ENCODE measurements around the gene FOXA3.
A peak's percentile ranks its signal among the peaks of the same experiment; 100 is the strongest.

The FOXA3 gene

GRCh38 chr19:45863840-45864628 is at the start of gene FOXA3:
FOXA3 (plus strand) TSS chr19:45864326; CDS start chr19:45864457, 131 bp downstream.
- DNase-seq (ENCODE audit: low read depth), result peak; percentile 34

- DNase-seq (ENCODE audit: low read depth), result no peak
Observed at GRCh38 chr19:45814851-45815480, 49.2 kb upstream of the FOXA3 start, which contains the start of gene RSPH6A. RSPH6A (minus strand) TSS chr19:45815308; CDS start chr19:45815176, 132 bp downstream.

- no peak for DNase-seq (ENCODE audit: low read depth)
Observed at GRCh38 chr19:45815481-45816216, 48.5 kb upstream of the FOXA3 start.

GRCh38 chr19:45816236-45817009 is 47.7 kb upstream of the FOXA3 start:
- no peak for DNase-seq (ENCODE audit: low read depth)

- peak; percentile 97 for DNase-seq (ENCODE audit: low read depth)
Observed at GRCh38 chr19:45817010-45817724, 47.0 kb upstream of the FOXA3 start.

GRCh38 chr19:45817725-45818301 is 46.3 kb upstream of the FOXA3 start:
- DNase-seq (ENCODE audit: low read depth), result no peak

GRCh38 chr19:45819769-45820168 is 44.4 kb upstream of the FOXA3 start:
- no peak for DNase-seq (ENCODE audit: low read depth)

GRCh38 chr19:45820413-45821102 is 43.6 kb upstream of the FOXA3 start:
- DNase-seq (ENCODE audit: low read depth), result no peak

- no peak for DNase-seq (ENCODE audit: low read depth)
Observed at GRCh38 chr19:45821103-45821521, 43.0 kb upstream of the FOXA3 start.

- DNase-seq (ENCODE audit: low read depth), result no peak
Observed at GRCh38 chr19:45821570-45821969, 42.6 kb upstream of the FOXA3 start.

- DNase-seq (ENCODE audit: low read depth), result no peak
Observed at GRCh38 chr19:45822716-45823115, 41.4 kb upstream of the FOXA3 start.

GRCh38 chr19:45823182-45823581 is 40.9 kb upstream of the FOXA3 start:
- no peak for DNase-seq (ENCODE audit: low read depth)

GRCh38 chr19:45824041-45824471 is 40.1 kb upstream of the FOXA3 start:
- no peak for DNase-seq (ENCODE audit: low read depth)

- no peak for DNase-seq (ENCODE audit: low read depth)
Observed at GRCh38 chr19:45824531-45825262, 39.4 kb upstream of the FOXA3 start.

- DNase-seq (ENCODE audit: low read depth), result no peak
Observed at GRCh38 chr19:45825263-45825605, 38.9 kb upstream of the FOXA3 start.

- no peak for DNase-seq (ENCODE audit: low read depth)
Observed at GRCh38 chr19:45825917-45826893, 37.9 kb upstream of the FOXA3 start.

GRCh38 chr19:45826934-45827333 is 37.2 kb upstream of the FOXA3 start:
- no peak for DNase-seq (ENCODE audit: low read depth)

- no peak for DNase-seq (ENCODE audit: low read depth)
Observed at GRCh38 chr19:45827459-45828093, 36.5 kb upstream of the FOXA3 start.
